SK-MEL-5 (cell line): ENCODE results near the gene ABCA3. TPM values are rescaled to one million over a fixed set of nuclear protein-coding genes. Genes with fewer than 3 reads are reported as not detected.
"Not testable (repeated sequence)": the region's sequence is repeated elsewhere in the genome, so short reads cannot be mapped to it uniquely, and the experiment has no call there.

Experiments used
- DNase-seq: peaks from one replicate; pipeline ENCODE4 v3.0.0-alpha.2; 2016; ENCODE audit warnings: low read depth, low spot score
- in situ Hi-C: cut with HindIII; loops from 2 replicates; pipeline ENCODE4 v1.10.0; 2016; ENCODE audit warnings: low sequenced_read_pairs, high pct_unique_total_duplicates, low pct_unique_long_range_greater_than_20kb
- total RNA-seq: library from RNA; depleted of rRNA; stranded (reverse); fragments of >200 nt; shearing (Covaris generic); gene quantifications from 2 replicates; pipeline ENCODE4 v1.2.3, GENCODE V29; 2014

ABCA3 gene
- total RNA-seq, 1 experiment from 2014 or later = 0.24 TPM

DNA sequence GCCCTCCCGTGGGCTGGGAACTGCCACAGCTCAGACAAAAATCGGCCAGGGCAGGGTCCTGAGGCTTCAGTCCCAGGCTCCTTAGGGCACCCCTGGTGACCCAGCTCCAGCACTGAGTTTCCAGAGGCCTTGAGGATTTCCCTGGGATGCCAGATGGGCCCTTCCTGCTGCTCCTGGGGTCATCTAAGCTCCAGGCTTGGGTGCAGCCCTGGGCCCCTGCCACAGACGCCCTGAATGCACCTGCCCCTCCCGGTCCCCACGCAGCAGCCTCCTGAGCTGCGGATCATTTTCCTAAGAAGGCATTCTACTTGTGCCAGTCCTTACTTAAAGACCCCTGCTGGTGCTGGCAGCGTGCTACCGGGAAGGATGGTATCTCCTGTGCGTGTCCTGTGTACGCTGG, 66.6 kb downstream of the ABCA3 start:
- in situ Hi-C loops = no loop called here
- no peak for DNase-seq

DNA sequence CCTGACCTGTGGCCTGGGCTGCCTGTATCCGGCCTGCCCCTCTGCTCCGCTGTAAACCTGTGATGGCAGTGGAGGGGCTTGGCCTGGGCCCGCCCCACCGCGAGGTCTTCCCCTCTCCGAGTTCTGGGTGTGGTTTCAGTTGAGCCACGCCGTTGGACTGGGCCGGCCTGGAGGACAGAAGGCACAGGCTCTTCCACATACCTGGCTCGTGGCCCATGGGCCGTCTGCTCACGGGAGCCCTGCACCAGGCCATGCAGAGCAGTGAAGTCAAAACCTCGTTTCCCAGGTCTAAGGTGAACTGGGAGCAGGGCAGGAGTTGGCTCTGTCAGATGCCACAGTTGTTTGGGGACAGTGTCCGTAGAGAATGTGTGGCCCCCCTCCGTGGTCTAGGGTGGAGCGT, 67.0 kb downstream of the ABCA3 start:
- in situ Hi-C loops = no loop called here

DNA sequence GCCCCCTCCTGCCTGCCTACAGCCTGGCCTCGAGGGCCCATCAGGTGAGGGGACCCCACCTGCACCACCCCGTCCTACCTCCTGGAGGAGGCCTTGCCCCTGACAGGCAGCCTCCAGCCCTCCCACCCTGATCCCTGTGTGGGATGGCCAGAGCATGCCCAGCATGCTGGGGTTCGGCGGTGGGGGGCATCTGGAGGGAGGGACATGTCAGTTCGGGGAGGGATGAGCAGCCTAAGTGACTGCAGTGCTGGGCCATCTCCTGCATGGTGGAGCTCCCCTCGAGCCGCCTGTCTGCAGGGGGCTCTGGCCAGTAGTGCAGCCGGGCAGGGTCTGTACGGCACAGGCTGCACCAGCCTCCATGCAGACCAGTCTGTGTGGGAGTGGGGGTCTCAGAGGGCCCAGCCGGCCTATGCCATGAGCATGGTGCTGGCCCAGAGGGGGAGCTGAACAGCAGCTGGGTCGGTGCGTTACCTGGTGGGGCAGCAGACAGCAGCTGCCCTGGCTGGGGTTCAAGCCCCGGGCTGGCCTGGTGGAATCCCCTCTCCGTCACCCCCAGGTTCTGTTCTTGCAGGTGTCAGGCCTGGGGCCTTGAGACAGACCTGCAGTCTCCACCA, 68.6 kb downstream of the ABCA3 start:
- in situ Hi-C loops = no loop called here
- no peak for DNase-seq

More for the DNA sequence above, 67.0 kb downstream of the ABCA3 start:
- DNase-seq = no peak

DNA sequence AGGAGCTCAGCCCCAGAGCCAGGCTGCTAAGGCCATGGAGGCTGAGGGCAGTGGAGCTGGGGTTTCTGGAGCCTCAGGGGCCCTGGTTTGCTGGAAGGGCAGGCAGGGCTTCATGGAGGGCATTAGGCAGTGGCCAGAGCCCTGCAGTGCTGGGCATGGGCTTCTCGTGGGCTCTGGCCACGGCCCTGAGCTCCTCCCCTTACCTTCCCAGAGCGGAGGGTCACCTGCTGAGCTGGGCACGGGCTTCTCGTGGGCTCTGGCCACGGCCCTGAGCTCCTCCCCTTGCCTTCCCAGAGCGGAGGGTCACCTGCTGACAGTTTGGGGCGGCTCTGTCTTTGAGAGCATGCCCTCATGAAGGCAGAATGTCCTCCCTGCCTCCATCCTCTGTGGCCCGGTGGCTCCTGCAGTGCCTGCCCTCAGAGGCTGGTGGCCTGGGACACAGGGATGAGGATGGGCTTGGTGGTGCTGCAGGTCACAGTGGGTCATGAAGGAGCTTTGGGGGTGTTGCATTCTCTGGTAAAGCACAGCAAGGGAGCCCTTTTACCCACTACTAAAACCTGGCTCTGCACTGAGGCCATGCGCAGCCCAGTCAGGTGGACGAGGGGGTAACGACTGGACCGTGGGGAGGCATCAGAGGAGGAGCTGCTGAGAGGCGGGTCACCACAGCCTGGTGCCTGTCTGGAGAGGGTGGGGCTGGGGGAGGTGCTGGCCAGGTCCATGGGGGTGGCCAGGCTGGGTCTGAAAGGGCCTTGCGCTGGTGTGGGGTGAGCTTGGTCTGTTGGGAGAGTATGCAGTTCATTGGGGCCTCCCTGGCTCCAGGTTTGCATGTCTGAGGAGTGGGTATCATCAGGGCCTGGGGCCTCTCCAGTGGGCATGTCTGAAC, 69.7 kb downstream of the ABCA3 start:
- DNase-seq = no peak
- in situ Hi-C loops = no loop called here

DNA sequence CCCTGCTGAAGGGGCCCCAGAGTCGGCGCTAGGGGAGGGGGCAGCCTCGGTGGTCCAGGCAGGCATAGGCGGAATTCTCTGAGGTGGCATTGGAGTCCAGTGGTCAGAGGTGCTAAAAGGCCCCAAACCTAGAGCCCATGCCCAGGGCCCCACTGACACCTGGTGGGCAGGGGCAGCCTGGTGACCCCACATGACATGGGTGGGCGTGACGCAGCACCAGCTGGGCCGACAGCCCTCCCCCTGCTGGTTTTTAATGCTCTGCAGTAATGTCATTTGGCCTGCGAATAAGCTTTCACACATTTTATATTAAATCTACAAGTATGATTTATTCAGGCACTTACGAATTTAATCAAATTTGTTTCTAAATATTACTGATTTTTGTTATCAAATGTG, 70.5 kb downstream of the ABCA3 start:
- no peak for DNase-seq
- in situ Hi-C loops = no loop called here

DNA sequence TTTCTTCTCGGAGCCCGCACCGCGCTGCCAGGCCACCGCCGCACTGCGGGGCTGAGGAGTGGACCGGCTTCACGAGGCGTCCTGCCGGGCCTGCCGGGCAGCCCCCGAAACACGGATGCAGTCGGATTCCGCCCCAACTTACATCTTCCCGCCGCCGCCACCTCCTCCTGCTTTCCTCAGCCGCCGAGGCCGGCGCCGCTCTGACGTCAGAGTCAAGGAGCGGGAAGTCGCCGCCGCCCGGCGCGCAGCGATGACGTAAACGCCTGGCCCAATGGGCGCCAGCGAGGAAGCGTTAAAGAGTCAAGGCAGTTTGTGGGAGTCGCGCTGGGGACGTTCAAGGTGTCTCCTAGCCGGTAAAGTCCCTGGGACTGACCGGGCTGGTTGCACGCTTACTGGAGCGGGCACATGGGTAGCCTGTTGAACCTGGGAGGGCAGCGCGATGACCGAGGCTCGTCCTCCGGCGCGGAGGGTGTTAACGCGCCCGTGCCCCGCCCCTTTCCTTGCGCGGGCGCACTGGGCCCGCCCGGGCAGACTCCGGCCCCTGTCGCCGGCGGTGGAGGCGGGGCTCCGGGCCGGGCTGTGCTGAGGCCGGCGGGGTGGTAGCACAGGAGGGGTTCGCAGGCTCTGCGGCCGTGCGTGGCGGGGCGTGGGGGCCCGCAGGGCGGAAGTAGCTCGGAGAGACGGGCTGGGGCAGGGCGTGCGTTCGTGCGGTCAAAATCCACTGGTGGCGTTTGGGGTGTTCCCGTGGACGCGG, 72.4 kb downstream of the ABCA3 start, which contains the start of gene RNPS1:
Gene RNPS1 (minus strand): TSS at position 214 of the 754 bp plus-strand sequence. CDS start 3,483 bp downstream, outside the sequence.
- in situ Hi-C loops = no loop called here
- peak; percentile 90 for DNase-seq

DNA sequence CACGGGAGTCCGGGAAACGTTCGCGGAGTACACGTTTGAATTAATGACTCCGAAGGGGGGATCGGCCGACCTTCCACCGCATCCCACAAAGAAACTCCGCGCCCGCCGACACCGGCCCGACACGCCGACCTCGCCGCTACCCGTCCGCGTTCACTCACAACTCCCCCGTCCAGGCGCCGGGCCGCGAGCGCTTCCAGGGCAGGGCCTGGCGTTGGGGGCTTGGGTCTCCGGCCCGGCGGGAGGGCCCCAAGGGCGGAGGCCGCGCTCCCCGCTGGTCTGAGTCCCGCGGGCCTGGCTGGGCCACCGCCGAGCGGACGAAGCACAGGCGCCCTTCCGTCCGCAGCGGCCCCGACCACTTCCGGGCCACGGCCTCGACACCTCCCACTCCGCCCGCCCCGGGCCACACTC, 73.0 kb downstream of the ABCA3 start:
- in situ Hi-C loops, DNase-seq: not testable (repeated sequence)

DNA sequence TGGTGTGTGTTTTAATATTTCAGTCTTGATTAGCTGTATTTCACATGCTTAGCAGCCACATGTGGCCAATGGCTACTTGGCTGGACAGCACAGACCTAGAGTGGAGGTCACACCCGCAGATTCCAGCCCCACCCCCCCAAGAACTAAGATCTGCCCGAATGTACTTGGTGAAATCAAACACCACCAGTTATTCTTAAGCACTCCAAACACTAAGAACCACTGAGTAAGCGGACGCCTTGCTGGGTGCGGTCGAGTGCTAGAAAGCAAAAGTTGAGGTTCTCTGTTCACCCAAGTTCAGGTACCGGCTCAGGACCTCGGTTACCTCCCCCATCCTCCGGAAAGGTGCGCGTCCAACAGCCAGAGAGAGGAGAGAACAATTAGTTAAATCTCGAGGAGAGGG, 73.6 kb downstream of the ABCA3 start:
- in situ Hi-C loops, DNase-seq: not testable (repeated sequence)

DNA sequence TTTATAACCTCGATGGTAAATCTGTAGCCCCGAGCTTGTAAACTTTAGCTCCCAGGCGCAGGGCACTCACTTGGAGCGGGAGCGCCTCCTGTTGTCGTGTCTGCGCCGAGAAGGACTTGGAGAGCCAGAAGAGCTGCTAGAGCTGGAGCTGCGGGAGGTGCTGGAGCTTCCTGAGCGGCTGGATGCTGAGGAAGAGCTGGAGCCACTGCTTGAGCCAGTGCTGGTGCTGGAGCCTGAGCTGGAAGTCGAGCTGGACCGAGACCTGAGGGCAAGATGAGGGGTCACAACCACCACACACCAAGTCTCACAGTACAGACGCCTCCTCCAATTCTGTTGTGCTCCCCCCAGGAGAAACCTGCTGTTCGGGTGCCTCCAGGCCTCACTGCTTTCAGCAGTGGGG, 77.5 kb downstream of the ABCA3 start:
- in situ Hi-C loops, DNase-seq: not testable (repeated sequence)

DNA sequence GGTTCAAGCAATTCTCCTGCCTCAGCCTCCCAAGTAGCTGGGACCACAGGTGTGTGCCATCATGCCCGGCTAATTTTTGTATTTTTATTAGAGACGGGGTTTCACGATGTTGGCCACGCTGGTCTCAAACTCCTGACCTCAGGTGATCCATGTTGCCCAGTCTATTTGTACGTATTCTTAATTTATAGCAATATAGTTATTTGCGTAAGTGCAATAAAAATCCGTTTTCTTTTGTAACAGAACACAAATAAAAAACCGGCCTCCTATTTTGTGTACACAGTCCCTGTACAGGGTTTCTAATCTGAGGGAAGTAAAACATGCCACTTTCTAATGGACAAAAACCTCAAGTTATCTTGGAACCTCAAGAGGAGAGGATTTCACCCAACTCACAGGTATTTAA, 80.3 kb downstream of the ABCA3 start:
- in situ Hi-C loops = no loop called here
- no peak for DNase-seq

DNA sequence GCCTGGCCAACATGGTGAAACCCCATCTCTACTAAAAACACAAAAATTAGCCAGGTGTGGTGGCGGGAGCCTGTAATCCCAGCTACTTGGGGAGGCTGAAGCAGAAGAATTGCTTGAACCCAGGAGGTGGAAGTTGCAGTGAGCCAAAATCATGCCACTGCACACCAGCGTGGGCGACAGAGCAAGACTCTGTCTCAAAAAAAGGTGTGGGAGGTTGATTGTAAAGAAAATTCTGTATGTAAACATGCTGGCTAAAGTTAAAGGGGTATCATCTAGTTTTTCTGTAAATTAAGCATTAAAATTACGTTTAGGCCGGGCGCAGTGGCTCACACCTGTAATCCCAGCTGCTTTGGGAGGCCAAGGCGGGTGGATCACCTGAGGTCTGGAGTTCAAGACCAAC, 82.0 kb downstream of the ABCA3 start:
- DNase-seq, in situ Hi-C loops: not testable (repeated sequence)

DNA sequence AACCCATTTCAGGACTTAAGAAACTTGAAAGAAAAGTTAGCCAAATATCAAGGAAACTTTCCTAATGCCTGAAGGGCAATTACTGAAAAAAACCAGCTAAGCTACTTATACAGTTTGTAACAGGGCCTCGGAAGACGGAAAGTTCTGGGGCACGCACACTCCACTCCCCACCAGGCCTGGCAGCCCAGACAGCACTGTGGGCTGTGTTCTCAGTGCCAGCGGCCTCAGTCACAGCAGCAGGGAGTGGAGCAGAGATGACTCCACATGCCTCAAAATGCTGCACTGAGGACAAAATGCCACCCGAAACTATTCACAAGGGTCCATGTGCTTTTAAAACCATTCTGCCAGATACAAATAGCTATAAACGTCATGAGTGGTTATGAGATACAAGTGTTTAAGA, 82.8 kb downstream of the ABCA3 start:
- in situ Hi-C loops = no loop called here
- DNase-seq = no peak

DNA sequence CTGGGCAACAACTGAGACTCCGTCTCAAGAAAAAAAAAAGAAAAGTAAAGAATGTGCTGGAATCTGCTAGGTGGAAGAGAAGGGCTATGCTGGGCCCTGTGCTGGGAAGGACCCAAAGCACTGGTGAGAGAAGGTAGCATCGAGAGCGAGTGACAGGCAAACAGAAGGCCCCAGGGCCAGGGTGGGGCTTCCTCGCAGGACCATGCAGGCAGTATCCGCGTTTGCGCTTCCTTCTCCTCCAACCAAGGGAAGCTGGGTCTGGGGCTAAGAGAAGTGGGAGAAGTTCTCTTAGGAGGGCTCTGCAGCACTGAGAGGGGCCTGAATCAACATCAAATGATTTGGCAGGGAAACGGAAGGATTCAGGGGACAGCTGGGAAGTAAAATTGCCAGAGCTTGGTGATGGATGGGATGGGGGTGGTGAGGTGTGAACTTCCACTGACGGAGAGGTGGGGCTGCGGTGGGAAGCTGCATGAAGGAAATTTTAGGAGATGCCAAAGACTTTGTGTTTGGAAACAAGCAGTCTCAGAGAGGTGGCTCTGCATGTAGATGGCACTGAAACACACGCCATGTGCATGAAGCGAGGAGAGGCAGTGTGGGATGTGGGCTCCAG, 83.9 kb downstream of the ABCA3 start:
- in situ Hi-C loops = no loop called here
- DNase-seq = no peak

DNA sequence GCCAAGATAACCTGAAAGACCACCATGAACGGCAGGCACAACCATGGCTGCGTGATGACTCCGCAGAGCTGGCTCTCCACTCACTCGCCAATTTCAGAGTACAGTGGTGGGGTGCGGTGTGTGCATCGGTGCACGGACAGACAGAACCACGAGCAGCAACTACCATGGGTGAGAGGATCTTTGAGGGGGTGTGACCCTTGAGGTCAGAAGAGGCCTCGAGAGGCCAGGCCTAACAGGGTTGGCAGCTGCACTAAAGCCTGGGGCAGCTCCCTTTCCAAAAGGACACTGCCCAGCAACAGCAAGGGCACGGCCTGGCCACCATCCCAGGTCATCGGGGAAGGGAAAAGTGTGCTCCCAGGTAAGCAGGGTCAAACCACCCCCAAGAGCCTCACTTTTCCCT, 87.2 kb downstream of the ABCA3 start:
- in situ Hi-C loops = no loop called here
- DNase-seq = no peak

DNA sequence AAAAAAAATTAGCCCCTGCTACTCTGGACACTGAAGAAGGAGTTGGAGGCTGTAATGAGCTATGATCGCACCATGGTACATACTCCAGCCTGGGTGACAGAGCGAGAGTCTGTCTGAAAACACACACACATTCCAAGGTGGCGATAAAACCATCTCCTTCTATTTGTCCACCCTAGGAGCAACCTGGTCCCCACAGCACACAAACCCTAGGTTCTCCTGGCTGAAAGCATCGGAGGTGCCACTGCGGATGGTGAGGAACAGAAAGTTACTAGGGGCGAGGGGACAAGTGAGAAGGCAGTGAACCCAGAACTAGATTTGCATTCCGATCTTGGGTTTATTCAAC, 87.8 kb downstream of the ABCA3 start:
- DNase-seq = no peak
- in situ Hi-C loops = no loop called here

DNA sequence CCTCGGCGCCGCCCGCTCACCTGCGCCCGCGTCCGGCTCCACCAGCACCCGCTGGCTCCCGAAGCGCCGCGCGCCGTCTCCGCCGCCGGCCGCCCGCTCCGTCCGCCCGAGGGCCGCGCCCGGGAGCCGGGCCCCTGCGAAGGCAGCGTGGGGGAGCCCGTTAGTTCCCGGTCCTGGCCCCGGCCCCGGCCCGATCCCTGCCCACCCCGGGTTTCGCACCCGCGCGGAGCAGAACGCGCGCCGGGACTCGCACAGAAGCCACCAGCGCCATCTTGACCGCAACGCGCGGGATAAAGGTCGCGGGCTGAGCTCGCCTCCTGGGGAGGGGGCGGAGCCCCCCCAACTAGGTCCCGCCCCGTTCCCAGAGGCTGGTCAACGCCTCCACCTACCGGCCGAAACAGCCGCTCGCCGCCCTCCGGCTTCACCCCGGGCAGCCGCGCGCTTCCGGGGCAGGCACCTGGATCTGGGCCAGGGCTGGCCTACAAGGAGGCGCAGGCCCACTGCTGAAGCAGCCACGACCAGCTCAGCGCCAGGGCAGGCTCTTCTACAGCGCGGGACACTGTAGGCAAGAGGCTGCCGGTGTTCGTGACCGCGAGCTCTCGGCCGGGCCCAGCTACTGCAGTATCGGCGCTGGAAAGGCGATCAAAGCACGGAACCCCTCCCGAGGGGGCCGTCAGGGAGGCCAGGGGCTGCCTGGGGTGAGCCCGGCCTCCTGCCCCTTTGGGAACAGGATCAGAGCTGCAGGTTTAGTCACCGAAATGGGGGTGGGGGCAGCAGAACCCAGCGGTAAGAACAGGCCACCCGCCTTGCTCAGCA, 89.0 kb downstream of the ABCA3 start, which contains the start of gene ECI1:
Gene ECI1 (minus strand): TSS at position 292 of the 816 bp plus-strand sequence. CDS start 21 bp downstream, at position 271.
- in situ Hi-C loops = no loop called here
- peak; percentile 88 for DNase-seq

DNA sequence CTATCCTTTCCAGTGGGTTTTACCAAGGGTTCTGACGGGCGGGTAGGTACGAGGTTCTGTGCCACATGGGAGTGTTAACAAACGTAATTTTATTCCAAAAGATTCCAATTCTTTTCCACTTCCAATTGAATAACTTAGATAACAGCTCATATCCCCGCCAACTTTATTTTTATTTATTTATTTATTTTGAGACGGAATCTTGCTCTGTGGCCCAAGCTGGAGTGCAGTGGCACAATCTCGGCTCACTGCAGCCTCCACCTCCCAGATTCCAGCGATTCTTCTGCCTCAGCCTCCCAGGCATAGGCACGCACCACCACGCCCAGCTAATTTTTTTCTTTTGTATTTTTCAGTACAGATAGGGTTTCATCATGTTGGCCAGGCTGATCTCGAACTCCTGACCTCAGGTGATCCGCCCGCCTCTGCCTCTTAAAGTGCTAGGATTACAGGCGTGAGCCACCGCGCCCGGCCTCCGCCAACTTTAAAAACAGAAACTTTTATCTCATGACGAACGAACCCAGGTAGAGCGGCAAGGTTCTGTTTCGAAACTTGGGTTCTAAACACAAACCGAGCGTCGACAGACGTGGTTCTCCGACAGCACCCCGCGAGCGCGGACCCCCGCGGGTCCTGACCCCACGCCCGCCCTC, 89.8 kb downstream of the ABCA3 start:
- in situ Hi-C loops = no loop called here
- DNase-seq = peak; percentile 13
